Tibial nerve (tissue), 3 donors: ENCODE measurements around the gene EEF2.

Experiments used
- CTCF ChIP-seq, 5 experiments: fragments of 200-600 bp in 3 of 5; fragments of 450-650 bp in 2 of 5; sonication (generic) in 3 of 5; IDR thresholded peaks; one replicate each; pipeline ENCODE4 v1.5.1; 2016 to 2019; ENCODE audit warnings: antibody characterized with exemption in 5 of 5, mild to moderate bottlenecking in 3 of 5, moderate library complexity in 2 of 5
- POLR2A ChIP-seq, 2 donors: fragments of 450-650 bp; IDR thresholded peaks; one replicate each; pipeline ENCODE4 v1.6.1; 2017; ENCODE audit warnings: antibody characterized with exemption in 2 of 2, mild to moderate bottlenecking in 2 of 2, moderate library complexity in 2 of 2

DNA sequence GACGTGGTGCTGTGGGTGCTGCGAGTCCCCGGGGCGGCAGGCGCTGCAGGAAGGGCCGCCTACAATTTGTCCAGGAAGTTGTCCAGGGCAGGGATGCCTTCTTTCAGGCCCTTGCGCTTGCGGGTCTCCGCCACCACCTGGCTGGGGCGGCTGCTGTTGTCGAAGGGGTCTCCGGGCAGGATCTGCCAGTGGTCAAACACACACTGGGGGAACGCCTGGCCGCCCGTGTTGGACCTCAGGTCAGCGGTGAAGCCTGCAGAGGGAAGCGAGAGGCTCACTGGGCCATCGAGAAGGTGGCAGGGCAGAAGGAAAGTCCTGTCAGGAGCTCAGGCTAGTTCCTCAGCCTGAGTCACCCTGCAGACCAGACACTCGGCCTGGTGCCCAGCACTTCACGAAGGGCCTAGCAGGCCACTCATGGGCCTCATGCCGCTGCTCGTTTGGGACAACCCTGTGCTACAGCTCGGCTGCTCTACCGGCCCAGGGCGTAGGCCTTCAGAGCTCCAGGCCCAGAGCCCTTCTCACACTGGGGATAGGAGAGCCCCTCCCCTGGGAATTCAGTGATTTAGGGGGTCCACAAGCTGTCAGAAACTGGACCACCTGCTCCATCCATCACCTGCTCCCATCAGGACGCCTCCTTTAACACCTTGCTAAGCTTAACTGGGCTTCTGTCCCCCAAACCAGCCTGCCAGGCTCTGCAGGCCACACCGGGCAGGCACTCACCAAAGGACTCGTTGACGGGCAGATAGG is 8.6 kb downstream of the EEF2 start:
- TF ChIP-seq CTCF (IDR thresholded peaks at IDR 0.05) (no peak), POLR2A (IDR thresholded peaks at IDR 0.05) (no peak)
